ENCODE results near the gene KRT8.
A peak's percentile ranks its signal among the peaks of the same experiment; 100 is the strongest.
"Not testable (repeated sequence)": the region's sequence is repeated elsewhere in the genome, so short reads cannot be mapped to it uniquely, and the experiment has no call there.

Gene KRT8

DNA sequence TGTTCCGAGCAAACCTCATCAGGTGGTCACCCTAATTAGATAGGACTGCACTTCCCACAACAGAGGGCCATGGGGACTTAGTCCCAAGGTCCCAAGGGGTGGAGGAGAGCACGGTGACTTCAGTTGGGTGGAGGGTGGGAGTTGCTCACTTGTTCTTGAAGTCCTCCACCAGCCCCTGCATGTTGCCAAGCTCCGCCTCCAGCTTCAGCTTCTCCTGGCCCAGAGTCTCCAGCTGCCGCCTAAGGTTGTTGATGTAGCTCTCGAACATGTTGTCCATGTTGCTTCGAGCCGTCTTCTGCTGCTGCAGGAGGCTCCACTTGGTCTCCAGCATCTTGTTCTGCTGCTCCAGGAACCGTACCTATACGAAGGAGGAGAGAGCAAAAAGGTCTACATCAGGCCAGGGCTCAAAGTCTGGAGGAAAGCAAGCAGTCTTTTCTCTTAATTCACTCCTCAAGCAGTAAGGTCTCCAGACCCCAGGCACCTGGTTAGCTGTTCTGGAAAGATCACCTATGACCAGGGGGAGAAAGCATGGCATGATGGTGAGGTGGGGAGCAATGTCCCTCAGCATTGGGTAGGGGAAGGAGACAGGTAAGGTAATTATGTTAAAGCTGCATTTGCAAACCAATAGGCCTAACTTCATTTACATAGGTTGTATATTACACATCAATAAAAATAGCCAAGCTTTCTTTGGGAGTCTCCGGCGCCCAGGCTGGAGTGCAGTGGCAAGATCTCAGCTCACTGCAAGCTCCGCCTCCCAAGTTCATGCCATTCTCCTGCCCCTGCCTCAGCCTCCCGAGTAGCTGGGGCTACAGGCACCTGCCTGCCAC, 2.9 kb downstream of the KRT8 start:
- no peak for DNase-seq (ENCODE audit: low read depth in 2 of 2)

DNA sequence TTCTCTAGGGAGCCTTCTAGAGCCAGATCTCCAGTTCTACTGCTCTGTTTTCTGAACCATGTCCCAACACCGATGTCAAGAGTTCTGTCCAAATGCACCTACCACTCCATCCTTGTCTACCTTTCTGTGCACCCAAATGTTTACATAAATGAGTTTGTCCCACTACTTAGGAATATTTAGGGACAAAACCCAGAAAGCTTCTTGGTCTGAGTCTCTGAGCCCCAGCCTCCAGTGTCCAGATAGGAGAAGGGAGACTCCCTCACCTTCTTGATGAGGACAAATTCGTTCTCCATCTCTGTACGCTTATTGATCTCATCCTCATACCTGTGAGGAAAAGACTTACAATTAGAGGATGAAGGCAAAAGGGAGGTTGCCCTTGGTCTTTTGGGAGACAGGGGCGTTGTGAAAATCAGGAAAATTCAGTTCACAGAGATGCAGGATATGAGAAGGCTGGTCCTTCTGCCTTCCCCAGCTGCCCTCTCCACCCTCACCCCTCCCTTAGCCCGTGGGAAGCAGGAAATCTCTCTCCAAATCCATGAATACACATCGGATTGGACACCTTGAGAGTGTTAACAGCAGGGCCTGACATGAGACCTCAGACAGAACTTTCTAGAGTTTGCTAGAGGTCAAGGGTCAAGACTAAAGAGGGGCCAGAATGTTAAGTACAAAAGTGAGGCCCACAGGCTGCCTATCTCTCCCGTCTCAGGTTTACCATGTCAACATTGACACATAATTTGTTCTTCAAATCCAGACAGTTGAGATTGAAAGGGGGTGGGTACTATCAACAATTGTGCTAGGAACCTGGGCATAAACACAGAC, 3.8 kb downstream of the KRT8 start:
- DNase-seq (ENCODE audit: low read depth in 2 of 2), result no peak

DNA sequence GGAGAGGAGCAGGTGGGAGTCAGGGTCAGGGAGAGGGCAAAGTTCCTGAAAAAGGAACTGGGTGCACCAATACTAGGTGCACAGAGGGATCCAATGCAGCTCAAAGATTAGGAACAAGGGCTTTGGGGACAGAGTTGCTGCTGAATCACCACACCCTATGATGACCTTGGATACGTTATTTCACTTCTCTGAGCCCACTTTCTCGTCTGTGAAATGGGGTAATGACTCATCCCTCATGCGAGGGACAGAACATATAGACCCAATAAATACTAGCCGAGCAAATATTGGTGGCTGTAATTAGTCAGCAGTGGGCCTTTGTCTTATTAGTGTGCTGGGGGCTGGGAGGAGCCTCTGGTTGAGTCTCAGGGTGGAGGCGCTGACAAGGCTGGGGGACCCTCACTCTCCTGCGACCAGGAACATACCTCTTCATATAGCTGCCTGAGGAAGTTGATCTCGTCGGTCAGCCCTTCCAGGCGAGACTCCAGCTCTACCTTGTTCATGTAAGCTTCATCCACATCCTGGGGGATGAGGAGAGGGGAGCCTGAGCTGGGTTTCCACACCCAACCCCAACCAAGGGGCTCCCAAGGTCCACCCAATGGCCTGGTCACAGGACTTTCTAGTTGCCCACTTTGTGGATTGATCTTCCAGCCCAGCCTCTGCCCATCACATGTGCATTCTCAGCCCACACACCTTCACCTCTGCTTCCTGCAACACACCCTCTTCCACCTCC, 4.5 kb downstream of the KRT8 start:
- DNase-seq (ENCODE audit: low read depth in 2 of 2), result no peak

DNA sequence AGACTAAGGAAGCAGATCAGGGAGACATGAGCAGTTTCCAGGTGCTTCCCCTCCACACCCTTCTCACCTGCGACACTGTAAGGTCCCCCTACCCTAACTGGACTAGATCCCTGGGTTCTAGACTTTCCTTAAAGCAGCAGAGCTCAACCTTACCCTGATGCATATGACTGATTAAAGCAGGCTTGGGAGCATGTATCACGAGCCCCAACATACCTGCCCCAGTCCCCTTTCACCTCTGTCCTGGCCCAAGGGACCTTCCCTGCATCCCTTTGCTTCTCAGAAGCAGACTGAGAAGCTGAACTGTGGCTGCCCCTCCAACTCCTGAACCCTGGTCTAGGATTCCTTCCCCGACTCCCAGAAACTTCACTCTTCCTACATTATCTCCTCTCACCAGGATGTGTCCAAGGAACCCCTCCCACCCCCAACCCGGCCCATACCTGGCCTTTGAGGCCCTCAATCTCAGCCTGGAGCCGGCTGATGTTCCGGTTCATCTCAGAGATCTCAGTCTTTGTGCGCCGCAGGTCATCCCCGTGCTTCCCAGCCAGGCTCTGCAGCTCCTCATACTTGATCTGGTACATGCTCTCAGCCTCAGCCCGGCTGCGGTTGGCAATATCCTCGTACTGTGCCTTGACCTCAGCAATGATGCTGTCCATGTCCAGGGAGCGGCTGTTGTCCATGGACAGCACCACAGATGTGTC, 5.4 kb downstream of the KRT8 start:
- no peak for DNase-seq (ENCODE audit: low read depth in 2 of 2)

DNA sequence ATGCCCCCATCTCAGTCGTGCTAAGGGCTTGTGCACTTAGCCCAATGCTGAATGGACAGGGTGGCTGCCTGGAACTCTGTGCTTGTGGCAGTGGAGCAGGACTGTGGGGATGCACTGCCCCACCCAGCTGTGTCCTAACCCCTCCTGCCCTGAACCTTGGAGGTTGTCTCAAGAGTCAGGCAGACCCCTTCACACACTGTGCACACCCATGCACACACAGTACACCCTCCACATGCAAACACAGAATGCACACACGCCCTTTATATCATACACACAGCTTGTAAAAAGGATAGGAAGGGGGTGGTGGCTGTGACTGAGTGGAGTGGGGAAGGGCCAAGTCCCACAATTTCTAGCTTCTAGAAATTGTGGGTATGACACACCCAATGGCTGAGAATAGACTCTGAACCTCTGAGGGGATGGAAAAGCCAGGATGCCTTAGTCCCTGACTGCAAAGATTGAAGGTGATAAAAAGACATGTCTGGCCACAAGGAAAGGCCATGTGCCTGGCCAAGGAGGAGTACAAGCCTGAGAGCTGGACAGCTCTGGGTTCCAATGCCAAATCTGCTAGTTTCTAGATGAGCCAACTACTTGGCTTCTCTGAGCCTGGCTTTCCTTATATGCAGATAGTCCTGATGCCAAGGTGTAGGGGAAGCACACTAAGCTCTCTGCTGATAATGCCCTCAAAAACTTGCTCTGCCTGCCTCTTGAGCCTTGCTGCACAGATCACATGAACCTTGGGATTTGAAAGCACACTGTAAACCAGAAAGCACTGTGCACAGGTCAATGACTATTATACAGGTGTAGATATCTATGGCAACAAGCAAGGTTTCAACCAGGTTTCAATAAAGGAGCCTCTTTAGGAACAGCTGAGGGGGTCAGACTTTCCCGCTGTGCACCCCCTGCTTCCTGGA, 8.4 kb downstream of the KRT8 start:
- no peak for DNase-seq (ENCODE audit: low read depth in 2 of 2)

DNA sequence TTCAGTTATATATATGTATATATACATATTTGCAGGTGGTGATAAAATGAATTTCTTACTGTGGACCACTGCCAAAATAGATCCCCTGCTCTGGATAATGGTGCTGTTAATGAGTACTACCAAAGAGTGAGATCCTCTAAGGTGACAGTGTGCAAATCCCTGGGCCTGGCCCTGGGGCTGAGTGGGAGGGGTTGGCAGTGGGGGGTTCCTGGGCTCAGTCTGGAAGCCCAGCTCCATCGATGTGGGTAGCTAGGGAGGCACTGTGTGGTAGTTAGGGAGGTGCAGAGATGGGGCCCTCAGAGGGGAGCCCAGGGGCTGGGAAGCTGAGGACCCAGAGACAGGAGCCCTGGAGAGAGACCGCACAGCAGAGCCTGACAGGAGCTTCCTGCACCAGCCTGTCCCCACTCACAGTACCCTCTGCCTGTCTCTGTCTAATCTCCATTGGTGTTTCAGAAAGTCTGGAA, 9.1 kb downstream of the KRT8 start:
- no peak for DNase-seq (ENCODE audit: low read depth in 2 of 2)

DNA sequence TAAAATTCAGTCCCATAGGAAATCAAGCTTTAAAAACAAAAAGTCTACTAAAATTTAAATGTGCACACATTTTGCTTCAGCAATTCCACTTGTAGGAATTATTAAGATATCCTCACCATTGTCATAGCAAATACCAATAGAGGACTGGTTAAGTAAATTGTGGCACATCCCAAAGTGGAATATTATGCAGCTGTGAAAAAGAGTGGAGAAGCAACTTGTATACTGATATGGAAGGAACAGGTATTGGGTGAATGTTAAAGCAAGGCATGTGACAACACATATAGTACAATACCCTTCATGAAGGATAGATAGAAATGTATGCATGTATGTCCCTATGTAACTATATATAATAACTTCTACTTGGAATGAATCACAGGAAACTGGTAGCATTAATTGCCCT, 11.9 kb downstream of the KRT8 start:
- no peak for DNase-seq (ENCODE audit: low read depth in 2 of 2)

DNA sequence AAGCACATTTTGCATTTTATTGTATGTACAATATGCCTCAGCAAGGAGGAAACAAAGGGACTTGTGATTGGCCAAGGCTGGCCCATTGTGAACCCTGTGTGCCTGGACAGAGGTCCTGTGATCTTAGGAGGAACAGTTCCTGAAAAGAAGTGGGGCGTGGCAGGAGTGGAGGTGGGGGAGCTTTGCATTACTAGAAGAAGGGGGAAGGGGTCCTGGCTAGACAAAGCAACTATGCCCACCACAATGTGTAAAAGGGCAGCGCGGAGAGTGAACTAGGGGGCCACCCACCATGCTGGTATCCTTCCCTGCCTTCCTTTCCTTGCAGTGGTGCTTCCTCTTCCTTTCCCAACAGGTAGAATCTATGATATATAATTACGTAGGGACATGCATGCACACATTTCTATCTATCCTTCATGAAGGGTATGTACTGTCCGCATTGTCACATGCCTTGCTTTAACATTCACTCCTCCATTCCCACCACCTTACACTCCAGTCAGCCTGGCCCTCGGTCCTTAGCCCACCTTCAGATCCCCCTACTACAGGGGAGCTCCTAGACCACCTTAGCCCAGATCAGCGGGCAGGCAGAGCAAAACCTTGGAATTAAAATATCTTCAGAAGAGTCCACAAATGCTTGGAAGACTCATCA, 12.5 kb downstream of the KRT8 start:
- no peak for DNase-seq (ENCODE audit: low read depth in 2 of 2)

DNA sequence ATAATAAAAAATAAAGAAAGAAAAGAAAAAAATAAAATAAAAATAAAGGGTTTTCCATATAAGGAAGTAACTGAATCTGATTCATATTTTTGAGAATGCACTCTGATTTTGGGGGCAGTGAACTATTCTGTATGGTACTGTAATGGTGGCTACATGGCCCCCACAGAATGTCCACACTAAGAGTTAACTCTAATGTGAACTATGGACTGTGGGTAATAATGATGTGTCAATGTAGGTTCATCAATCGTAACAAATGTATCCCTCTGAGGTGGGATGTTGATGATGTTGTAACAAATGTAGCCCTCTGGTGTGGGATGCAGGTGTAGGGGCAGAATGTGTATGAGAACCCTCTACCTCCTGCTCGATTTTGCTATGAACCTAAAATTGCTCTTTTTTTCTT, 13.8 kb downstream of the KRT8 start:
- DNase-seq (ENCODE audit: low read depth in 2 of 2), result no peak

DNA sequence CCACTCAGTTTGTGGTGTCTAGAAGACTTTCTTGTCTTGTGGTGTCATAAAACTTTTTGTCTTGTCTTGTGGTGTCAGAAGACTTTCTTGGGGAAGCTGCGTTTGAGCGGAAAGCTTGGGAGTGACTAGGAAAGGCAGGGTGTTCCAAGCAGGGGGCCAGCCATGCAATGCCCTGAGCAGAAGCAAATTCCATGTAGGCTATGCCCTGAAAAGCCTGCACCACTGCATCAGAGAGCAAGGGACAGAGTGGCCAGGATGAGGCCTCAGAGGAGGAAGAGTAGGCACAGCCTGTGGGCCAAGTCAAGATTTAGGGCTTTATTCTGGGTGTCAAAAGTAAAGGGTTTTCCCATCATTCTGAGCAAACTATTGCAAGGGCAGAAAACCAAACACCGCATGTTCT, 14.5 kb downstream of the KRT8 start:
- DNase-seq (ENCODE audit: low read depth in 2 of 2), result no peak

DNA sequence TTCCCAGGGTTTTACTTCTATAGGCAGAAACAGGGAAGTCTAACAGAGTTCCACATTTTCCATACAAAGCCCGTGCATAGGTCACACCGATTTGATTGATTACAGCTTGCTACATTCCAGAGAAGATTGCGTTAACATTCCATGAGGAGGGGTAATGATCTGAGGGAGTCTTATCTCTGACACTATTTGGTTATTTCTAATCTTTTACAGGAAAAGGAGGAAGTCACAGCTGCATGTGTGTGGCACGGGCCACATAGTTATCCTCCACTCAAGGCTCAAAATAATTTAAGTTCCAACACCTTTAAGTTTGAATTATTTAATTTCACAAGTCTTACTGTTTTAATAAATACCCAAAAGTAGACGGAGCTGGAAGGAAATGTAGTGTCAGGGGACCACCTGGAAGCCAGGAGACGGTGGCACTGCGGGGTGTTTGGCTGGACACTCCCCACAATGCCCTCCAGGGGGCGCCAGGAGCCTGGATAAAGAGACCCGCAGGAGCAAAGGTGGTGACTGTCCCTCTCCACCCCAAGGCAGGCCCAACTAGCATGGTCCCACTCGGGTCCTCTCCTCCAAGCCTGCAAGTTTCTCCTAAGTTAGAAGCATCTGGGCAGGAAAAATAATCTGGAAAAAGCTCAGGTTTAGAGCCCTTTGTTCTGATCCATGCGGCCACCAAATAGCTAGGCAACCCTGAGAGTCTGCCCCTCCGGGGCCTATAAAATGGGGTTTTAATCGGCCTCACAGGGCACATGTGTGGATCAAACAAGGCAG, 20.2 kb downstream of the KRT8 start:
- DNase-seq (ENCODE audit: low read depth in 2 of 2), result peak; percentile 62 to 67

DNA sequence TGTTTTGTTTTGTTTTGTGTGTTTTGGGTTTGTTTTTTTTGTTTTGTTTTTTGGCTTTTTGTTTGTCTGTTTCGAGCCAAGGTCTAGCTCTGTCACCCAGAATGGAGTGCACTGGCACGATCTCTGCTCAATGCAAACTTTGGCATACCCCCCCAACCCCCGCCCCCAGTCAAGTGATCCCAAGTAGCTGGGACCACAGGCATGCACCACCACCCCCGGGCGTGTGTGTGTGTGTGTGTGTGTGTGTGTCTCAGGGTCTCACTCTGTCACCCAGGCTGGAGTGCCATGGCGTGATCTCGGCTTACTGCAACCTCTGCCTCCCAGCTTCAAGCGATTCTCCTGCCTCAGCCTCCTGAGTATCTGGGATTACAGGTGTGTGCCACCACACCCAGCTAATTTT, 24.4 kb downstream of the KRT8 start:
- not testable (repeated sequence) for DNase-seq (ENCODE audit: low read depth in 2 of 2)

DNA sequence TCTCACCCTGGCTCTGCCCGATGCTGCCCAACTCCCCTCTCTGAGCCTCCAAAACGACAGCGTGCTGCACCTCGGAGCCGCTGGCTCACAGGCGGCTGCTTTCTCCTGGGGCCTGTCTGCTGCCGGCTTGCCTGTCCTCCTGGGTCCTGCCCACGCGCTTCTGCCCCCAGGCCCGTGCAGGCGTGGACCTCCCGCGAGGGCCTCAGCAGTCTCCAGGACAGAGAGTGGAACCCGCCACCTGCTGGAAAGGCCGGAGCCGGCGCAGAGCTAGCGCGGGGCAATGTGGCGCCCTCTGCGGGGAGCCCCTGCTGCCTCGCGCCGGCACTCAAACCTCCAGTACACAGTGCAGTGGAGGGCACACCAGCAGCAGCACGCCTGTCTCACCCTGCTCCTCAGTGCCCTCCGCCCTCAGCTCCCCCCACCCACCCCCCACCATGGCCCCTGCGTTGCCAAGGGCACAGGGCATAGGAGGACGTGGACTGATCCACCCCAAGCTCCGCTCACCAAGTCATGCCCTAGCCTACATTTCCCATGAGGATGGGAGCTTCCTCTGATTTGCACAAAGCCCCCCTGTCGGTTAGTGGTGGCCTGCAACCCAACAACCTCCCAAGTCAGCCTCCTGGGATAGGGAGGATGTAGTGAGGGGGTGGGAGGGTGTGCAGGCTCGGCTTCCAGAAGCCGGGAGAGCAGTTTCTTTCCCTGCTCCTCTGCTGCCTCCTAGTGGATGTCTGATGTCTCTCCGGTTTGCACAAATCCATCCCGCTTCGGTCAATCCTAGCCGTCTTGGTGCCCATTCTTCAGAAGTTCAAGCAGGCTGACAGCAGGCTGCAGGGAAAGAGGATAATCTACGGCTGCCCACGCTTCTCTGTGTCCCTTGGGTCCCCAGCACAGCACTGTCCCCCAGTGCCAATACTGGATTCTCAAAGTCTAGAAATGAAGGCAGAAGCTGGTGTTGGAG, 25.2 kb downstream of the KRT8 start:
- peak; percentile 30 to 56 for DNase-seq (ENCODE audit: low read depth in 2 of 2)

DNA sequence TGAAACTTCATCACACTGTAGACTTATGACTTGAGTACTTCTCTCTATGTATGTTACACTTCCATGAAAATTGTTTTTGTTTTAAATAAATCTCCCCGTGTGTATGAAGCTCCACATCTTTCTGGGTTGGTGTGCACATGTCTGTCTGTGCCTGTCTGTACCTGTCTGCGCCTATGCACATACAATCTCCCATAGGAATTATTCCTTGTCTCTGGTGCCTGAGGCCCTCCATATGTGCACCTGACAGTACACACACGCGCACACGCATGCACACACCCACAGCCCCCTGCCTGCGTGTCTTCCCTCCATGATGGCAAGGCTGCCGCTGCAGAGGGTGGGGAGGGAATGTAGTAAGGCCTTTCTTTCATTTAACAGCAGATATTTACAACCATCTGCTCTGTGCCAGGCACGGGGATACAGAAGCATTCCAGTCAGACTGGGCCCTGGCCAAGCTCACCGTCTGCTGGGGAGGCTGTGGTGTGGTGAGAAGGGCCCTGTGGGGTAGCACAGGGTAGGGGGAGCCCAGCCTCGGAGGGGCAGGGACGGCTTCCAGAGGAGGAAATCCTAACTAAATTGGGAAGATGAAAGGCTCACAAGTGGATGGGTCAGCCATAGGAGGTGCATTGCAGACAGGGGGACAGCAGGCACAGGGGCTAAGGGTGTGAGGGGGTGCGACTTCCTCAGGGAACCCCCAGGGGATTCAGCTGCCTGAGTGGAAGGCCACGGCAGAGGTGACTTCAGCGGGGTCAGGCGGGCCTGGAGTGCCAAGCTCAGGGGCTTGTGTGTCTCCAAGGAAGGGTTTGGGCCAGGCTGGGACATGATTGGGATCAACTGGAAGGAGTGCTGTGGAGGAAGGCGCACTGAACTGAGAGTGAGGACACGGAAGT, 26.1 kb downstream of the KRT8 start:
- no peak for DNase-seq (ENCODE audit: low read depth in 2 of 2)

DNA sequence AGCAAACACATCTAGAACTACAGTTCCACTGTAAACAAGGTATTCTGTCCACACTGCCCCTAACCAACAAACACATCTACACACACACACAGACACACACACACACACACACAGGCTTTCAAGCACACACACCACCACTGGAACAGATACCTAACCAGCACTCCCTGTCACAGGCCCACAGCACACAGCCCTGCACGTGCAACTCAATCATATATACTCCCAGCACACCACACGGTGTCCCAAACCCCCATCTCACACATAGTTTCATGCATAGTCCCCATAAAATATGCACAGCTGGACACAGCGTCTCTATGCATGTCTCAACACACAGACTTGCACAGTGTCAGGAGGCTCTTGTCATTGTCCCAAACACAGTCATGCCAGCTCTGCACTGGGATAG, 27.6 kb downstream of the KRT8 start:
- no peak for DNase-seq (ENCODE audit: low read depth in 2 of 2)

DNA sequence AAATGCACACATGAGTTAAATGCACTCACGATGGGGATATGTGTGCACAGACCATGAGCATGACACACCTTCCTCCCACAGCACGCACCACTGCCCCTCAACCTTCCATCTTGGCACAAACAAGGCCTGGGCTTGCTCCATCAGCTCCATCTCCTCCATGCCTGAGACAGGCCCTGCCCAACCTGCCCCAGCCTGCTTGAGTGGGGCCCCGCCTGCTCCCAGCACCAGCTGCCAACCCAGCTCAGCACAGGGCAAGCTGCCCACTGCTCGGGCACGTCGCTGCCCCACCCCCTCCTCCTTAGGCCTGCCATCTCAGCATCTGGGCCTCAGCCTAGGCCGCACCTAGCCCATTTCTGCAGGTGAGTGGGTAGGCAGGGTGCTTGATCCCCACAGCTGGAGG, 28.5 kb downstream of the KRT8 start:
- DNase-seq (ENCODE audit: low read depth in 2 of 2), result no peak

Measured in stimulated activated CD8-positive, alpha-beta memory T cell treated with anti-CD3 and anti-CD28 coated beads, Interleukin-2, amount 100 ng/mL, for 1 hour (primary cell).